Nucleus accumbens (tissue), 56 donors: ENCODE results near the gene IL11.

Experiments
- DNase-seq, 56 donors: peaks; one replicate each; lab custom pipeline; 2025; lab: John Stamatoyannopoulos, UW

The IL11 gene

DNA sequence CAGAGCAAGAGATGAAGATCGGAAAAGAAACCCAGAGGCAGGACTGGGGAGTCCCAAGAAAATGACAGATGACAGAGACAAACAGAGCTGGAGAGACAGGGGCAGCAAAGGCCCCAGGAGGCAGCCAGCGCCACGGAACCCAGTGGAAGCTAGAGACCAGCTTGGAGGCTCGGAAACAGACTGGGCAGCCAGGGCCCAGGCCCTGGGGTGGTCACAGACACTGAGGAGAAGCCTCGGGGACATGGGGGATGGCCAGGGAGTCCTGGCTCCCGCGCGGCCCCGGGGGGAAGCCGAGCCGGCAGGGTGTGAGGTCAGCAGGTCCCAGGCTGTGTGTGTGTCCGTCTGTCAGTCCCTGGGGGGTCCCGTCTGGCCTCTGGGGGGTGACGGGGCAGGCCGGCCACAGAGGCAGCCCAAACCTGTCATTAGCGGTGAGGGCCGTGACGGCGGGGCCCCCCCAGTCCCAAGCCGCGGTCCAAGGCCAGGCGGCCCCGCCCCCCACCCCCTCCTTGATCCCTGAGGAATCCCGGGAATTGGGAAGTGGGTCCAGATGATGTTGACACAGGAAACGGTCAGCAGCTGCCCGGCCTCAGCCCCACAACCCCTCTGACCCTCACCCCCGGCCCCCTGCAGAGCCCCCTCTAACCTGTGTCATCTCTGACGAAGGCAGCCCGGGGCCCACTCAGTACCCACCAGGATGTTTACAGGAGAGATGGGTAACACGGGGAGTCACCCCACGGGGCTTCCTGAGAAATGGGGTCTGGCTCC is 3.9 kb upstream of the IL11 start:
- DNase-seq = no peak

DNA sequence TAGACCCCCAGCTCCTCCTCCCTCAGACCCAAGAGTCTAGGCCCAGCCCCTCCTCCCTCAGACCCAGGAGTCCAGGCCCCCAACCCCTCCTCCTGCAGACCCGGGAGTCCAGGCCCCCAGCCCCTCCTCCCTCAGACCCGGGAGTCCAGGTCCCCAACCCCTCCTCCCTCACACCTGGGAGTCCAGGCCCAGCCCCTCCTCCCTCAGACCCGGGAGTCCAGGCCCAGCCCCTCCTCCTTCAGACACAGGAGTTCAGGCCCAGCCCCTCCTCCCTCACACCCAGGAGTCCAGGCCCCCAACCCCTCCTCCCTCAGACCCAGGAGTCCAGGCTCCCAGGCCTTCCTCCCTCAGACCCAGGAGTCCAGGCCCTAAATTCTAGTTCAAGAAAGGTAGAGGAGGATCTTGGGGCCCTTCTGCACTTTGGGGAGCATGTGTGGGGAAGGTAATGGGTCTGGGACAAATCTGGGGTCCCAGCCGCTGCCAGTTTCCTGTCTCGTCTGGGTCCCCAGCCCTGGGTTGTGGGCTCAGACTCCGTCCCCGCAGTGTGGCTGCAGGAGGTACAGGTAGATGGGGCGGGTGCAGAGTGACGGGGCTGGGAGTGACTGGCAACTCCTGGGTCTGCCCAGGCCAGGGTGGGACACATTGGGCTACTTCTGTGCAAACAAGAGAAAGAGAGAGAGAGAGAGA is 3.2 kb upstream of the IL11 start:
- DNase-seq = no peak

DNA sequence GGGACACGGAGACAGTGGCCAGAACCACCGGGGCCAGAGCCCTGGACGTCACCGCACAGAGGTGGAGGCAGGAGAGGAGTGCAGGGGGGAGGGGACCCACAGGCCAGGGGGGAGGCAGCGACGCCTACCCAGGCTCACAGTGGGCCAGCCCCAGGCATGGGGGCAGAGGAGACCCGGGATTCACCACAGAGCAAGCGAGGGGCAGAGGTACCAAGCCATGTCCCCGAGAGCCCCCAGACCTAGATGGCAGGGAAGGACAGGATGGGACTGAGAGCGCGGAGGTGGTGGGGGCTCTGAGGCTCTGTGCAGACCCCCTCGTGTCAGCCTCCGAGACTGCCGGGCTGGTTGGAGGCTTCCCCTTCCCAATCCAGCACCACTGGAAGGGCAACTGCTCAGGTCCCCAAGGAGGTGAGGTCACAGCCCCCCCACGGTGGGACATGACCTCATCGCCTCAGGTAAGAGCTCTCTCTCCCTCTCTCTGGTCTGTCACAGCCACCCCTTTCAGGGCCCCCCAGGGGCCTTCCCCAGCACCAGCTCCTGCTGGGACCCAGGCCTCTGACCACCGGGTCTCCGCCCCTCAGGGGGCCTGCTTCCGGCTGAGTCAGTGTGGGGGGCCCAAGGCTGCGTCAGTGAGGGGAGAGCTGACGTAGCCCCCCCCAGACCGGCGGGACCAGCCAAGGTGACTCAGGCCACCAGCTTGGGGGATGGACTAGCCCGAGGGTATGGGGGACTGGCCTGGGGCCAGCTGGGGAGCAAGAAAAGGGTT is 2.2 kb upstream of the IL11 start:
- DNase-seq = no peak

DNA sequence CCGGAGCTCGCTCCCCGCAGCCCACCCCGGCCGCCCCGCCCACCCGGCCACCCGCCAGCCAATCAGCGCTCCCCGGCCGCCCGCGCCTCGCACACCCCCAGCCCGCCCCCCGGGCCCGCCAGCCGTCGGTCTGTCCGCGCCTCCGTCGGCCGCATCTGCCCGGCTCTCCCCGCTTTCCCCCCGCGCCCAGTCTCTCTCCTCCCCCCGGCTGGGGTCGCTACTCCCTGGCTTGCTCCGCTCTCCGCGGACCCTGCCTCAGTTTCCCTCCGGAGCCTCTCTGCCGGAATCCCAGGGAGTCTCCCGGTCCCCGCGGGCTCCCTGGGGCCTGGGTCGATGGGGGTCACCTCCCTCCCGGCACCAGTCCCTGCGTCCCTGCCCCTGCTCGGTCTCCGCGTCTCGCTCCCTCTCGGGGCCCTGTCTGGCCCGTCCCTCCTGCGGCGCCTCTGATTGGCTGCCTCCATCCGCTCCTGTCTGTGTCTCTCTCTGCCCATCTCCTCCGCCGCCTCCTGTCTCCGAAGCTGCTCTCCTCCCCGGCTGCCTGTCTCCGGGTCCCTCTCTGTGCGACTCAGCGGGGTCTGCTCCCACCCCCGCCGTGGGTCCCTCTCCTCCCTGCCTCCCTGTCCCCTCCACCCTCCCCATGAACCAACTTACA is 484 bp downstream of the IL11 start:
- DNase-seq = no peak

DNA sequence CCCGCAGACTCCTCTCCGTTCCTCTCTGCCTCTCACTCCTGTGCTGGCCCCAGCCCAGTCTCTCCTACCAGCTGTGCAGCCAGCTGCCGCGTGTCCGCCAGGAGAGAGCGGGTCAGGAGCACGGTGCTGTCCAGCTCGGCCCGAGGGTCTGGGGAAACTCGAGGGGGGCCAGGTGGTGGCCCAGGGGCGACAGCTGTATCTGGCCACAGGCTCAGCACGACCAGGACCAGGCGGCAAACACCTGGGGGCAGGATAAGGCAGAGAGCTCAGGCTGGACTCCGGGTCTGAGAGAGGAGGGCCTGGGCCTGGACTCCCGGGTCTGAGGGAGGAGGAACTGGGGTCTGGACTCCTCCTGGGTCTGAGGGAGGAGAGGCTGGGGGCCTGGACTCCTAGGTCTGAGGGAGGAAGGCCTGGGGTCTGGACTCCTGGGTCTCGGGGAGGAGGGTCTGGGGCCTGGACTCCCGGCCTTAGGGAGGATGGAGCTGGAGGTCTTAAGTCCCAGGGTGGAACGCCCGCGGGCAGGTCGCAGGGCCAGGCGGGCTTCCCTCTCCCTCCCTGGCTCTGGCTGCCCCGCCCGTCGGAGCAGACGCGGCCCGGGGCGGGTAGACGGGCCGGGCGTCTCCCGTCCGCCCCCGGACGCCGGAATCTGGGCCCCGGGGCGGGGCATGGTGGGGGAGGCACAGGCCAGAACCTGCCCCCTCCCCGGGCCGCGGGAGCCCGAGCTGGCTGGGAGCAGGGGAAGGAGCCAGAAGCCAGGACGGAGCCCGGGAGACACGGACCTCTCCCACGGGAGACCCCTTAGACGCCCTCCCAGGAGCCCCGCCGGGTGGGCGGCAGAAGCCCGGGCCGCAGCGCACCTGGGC is 1.3 kb downstream of the IL11 start:
- DNase-seq = peak in 1 of 56 donors; percentile 7

DNA sequence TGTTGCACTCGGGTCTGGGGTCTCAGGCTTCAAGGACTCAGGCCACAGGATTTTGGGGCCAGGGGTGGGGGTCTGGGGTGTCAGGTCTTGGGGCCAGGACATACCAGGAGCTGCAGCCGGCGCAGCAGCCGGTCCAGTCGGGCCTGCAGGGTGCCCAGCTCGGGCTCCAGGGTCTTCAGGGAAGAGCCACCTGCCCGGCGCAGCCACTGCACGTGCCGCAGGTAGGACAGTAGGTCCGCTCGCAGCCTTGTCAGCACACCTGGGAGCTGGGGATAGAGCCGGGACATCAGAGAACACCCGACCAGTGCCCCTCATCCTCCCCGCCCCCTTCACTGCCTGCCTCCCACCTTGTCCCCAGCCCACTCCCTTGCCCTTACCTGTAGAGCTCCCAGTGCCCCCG is 2.2 kb downstream of the IL11 start:
- no peak for DNase-seq

DNA sequence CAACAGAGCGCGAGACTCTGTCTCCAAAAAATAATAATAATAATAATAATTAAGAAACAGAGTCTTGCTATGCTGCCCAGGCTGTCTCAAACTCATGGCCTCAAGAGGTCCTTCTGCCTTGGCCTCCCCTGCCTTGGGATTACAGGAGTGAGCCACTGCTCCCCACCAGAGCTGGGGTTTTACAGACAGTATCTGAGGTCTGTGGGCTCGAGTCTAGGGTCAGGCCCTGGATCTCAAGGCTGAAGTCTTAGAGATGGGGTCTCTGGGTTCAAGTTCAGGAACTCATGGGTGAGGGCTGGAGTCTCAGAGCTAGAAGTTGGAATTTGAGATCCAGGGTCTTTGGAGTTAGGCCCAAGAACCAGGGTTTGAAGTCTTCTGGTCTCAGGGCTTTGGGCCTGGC is 3.5 kb downstream of the IL11 start:
- DNase-seq = no peak

DNA sequence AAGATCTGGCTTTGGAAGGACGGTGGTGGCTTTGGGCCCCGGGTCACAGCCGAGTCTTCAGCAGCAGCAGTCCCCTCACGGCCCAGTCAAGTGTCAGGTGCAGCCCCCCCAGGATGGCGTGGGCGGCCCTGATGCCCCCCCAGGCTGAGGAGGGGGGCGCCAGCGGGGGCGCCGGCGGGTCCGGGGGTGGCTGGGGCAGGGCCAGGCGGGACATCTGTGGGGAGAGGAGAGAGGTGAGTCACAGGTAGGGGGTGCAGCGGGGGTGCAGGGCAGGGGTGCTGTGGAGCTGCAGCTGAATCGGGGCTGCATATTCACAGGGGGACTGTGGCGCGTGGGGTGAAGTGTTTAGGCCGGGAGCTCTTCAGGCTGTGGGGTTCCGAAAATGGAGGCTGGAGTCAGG is 4.3 kb downstream of the IL11 start:
- DNase-seq = peak in 6 of 56 donors; percentile 2 to 26 (median 10)

DNA sequence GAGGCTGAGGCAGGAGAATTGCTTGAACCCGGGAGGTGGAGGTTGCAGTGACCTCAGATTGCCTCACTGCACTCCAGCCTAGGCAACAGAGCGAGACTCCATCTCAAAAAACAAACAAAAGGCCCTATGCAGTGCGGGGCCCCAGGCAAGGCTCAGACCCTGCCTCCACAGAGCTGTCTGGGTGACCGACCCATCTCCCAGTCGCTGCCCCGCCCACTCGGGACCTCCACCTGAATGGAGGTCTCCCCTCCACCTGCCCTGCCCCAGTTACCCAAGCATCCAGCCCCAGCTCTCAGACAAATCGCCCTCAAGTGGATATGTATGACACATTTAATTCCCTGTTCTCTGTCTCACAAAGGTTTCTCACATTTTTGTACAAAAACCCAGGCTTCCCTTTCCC is 5.0 kb downstream of the IL11 start:
- no peak for DNase-seq

DNA sequence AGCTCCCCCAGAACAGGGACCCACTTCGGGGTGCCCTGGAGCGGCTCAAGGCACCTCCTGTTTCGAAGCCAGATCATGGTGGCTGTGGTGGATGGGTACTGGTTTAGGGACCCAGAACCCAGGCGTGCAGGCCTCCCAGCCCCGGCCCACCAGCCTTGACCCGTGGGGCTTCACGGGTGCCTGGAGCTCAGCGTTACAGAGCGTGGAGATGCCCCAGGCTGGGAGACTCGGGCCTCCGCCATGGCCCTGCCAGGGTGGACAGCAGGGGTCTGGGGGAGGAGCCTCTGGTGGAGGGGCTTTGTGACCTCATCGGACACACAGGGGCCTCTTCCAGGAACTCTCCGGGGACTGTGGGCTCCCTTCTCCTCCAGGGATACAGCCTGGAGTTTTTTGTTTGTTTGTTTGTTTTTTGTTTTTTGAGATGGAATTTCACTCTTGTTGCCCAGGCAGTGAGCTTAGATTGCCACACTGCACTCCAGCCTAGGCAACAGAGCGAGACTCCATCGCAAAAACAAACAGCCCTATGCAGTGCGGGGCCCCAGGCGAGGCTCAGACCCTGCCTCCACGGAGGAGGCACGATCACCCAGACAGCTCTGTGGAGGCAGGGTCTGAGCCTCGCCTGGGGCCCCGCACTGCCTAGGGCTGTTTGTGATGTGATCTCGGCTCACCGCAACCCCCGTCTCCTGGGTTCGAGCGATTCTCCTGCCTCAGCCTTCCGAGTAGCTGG is 7.1 kb downstream of the IL11 start, which contains the start of gene GARIN5B:
TSS of gene GARIN5B (minus strand) at position 271 of the 727 bp plus-strand sequence. CDS start at position 77, 194 bp downstream.
- DNase-seq = no peak

DNA sequence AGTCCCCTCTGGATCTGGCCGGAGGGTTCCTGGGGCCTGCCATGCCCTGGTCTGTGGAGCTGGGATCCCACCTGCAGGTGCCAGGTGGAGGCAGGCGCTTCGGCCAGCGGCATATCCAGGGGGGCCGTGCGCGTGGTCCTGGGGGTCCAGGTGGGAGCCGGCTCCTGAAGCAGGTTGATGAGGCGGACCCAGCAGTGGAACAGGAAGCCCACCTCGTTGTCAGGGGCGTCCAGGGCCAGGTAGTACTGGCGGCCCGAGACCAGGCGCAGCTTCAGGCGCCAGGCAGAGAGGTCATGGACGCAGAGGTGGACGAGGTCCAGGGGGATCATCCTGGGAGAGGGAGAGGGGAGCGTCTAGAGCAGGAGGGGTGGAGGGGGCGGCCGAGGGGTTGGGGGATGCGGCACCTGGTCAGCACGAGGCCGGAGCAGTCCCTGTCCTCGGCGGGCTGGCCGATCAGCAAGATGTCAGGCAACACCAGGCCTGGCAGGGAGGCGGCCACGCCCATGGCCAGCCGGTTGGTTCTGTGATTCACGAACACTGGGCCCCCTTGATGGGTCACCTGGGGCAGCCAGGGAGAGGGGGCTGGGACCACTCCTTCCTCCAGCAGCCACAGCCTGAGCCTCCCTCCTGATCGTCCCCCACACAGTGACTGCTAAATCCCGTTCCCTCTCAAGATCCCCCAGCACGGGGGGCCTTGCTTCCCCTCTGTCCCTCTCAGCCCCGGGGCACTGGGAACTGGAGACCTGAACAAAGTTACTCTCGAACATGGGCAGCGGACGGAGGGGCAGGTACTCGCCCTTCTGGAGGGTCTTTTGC is 7.9 kb downstream of the IL11 start:
- no peak for DNase-seq

DNA sequence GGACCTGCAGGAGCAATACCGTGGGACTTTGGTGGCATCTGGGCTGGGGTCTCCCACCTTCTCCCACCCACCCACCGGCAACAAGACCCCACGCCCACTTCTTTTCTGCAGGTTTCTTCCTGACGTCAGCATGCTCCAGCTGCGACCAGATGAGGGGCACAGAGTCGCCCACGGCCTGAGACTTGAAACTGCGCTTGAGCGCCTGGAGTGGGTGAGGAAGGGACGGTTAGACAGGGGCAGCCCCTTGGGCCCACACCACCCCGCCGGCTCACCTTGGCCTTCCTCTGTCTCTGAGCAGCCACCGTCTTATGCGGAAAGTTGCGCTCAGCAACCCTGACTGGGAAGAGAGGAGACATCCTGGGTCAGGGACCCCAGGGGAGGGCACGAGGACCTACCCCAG is 9.4 kb downstream of the IL11 start:
- no peak for DNase-seq

DNA sequence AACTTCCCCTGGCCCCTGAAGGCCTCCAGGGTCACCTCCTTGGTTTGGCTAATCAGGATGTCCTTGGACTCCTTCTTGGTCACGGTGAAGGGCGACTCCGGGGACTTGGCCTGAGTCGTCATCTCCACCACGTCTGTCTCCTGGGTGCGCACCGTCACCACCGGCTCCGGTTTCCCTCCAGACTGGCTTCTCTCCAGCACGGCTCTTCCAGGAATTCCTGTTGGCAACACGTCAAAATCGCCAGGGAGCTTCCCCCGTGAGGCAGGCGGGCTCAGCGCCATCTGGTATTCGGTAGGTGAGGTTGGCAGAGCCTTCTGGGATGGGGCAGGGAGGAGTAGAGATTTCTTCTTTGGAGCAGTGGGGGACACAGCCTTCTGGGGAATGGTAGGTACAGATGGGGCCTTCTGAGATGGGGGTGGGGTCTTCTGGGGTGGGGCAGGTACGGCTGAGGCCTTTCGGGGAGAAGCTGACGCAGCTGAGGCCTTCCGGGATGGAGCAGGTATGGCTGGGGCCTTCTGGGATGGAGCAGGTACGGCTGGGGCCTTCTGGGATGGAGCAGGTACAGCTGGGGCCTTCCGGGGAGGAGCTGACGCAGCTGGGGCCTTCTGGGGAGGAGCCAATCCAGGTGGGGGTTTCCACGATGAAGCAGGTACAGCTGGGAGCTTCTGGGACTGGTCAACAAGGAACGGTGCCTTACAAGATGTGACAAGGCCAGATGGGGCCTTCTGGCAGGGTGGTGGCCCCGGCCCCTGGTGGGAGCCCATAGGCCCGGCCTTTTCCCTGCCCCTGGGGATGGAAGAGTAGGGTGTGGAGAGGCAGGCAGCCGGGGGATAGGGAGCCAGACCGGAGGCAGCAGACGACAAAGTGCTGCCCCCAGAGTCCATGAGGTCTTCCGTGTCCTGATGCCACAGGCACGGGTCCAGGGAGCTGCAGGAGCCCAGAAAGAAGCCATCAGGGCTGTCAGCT is 11.0 kb downstream of the IL11 start:
- DNase-seq = no peak

DNA sequence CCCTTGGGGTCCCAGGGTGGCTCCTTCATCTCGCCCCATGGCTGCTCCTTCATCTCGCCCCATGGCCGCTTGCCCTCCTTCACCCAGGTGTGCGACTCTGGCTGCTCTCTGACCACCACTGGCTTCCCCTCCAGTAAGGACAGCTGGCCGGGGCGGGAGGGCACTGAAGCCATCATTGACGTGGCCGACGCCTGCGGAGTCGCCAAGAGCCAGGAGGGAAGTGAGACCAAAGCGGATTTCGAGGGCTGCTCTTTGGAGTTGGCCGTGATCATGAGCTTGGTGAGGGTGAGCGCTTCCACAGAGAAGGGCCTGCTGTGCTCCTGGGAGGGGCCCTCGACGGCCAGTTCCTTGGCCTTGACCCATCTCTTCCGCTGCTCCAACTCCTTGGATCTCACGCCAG is 11.8 kb downstream of the IL11 start:
- DNase-seq = no peak

DNA sequence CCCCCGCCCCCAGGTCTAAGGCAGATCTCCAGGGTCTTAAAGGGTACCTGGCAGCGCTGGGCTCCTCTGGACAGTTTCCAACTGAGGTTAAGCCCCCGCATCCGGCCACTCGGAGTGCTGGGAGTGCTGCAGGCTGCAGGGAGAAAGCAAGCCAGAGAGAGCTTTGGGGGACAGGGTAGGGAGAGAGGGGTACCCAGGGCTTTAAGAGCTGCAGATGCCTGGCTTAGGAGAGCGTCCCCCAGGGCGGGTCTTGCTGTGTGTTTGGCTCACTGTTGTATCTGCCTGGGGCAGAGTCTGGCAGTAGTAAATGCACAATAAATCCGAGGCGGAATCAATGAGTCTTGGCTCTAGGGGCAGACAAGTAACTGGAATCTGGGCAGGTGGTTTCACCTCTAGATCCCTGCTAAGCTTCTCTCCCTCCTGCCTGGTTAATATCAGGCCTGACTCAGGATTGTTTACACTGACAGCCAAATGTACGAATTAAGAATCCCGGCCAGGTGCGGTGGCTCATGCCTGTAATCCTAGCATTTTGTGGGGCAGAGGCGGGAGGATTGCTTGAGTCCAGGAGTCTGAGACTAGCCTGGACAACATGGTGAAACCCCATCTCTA is 14.9 kb downstream of the IL11 start:
- no peak for DNase-seq

DNA sequence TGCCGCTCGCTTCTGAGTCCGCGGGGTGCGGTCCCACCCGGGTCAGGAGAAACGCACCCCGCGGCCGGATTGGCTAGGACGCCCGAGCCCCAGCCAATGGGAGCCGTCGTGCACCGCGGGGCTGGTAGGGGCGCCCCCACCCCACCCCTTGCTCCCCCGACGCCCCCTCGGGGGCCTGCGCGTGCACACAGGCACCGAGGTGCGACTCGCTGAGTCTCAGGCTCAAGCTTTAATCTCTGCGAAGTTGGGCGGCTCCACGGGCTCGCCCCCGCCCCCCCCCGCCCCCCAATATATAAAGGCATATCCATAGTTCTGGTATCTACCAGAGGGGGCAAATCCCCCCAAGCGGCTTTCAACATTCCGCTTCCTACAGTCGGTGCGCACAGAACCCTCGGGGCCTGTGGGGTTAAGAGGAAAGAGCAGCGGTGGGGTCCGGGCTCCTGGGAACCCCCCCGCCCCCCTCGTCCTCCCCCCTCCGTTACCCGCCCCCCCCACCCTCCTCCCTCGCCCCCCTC is 15.5 kb downstream of the IL11 start, which contains the start of gene COX6B2:
TSS of gene COX6B2 (minus strand) at position 22 of the 515 bp plus-strand sequence. CDS start 198 bp downstream, outside the sequence.
- DNase-seq = peak in 1 of 56 donors; percentile 38
